ENCODE data around the gene TMEM255A. TPM values are rescaled to one million over a fixed set of nuclear protein-coding genes. Genes with fewer than 3 reads are reported as not detected.

The TMEM255A gene
- total RNA-seq, 1 experiment from 2014 or later: 3.8 TPM

GRCh38 chrX:120270567-120270966, 40.7 kb downstream of the TMEM255A start:
- Histone ChIP-seq H3K9me3 (no peaks in the 10 kb centered on the region), H3K27me3 (replicated peaks; ENCODE audit: control insufficient read depth, insufficient read depth, low read length) (no peaks in the 10 kb centered on the region), H3K36me3 (ENCODE audit: control insufficient read depth, insufficient read depth, low read length) (no peaks in the 10 kb centered on the region), H3K4me3 (ENCODE audit: low read depth, low read length) (no peak overlapping the region), H3K4me1 (no peaks in the 10 kb centered on the region)
- Mint-ChIP-seq H3K4me1 (ENCODE audit: low read depth, unreplicated experiment) (no peaks in the 10 kb centered on the region), H3K27ac (ENCODE audit: unreplicated experiment) (no peak overlapping the region), H3K4me3 (ENCODE audit: unreplicated experiment) (no peak overlapping the region), H3K36me3 (ENCODE audit: insufficient read depth, unreplicated experiment) (no peaks in the 10 kb centered on the region), H3K27me3 (ENCODE audit: insufficient read depth, unreplicated experiment) (no peaks in the 10 kb centered on the region), H3K9me3 (ENCODE audit: unreplicated experiment) (no peaks in the 10 kb centered on the region)
- no peak for TF ChIP-seq CTCF (IDR thresholded peaks at IDR 0.05; ENCODE audit: insufficient read depth in 1 of 2, low read depth in 1 of 2, low read length in 1 of 2, severe bottlenecking in 1 of 2, unreplicated experiment in 1 of 2)
- BruUV-seq (replicated peaks): no TSS peak
- intact Hi-C loops (cut with micrococcal nuclease; ENCODE audit: unreplicated experiment): no loop called here
- ChIA-PET POLR2A (no interaction called here), CTCF (no interaction called here)
- DNase-seq: no peak

GRCh38 chrX:120269373-120270035, 41.8 kb downstream of the TMEM255A start:
- H3K4me3 ChIP-seq (ENCODE audit: low read depth, low read length): no peak overlapping the region
- no peak for TF ChIP-seq CTCF (IDR thresholded peaks at IDR 0.05; ENCODE audit: insufficient read depth in 1 of 2, low read depth in 1 of 2, low read length in 1 of 2, severe bottlenecking in 1 of 2, unreplicated experiment in 1 of 2)
- intact Hi-C loops (cut with micrococcal nuclease; ENCODE audit: unreplicated experiment): no loop called here
- POLR2A ChIA-PET: no interaction called here
- H3K27me3 ChIP-seq (replicated peaks; ENCODE audit: control insufficient read depth, insufficient read depth, low read length): no peaks in the 10 kb centered on the region
- H3K27ac Mint-ChIP-seq (ENCODE audit: unreplicated experiment): no peak overlapping the region
- H3K36me3 ChIP-seq (ENCODE audit: control insufficient read depth, insufficient read depth, low read length): no peaks in the 10 kb centered on the region
- no peak overlapping the region for H3K4me3 Mint-ChIP-seq (ENCODE audit: unreplicated experiment)
- no peaks in the 10 kb centered on the region for H3K36me3 Mint-ChIP-seq (ENCODE audit: insufficient read depth, unreplicated experiment)
- H3K4me1 ChIP-seq: no peaks in the 10 kb centered on the region
- no peaks in the 10 kb centered on the region for H3K4me1 Mint-ChIP-seq (ENCODE audit: low read depth, unreplicated experiment)
- CTCF ChIA-PET: no interaction called here
- H3K9me3 Mint-ChIP-seq (ENCODE audit: unreplicated experiment): no peaks in the 10 kb centered on the region
- no peaks in the 10 kb centered on the region for H3K27me3 Mint-ChIP-seq (ENCODE audit: insufficient read depth, unreplicated experiment)
- H3K9me3 ChIP-seq: no peaks in the 10 kb centered on the region
- no peak for DNase-seq
- BruUV-seq (replicated peaks): no TSS peak

- CTCF ChIA-PET: no interaction called here
- Mint-ChIP-seq H3K4me3 (ENCODE audit: unreplicated experiment) (no peak overlapping the region), H3K36me3 (ENCODE audit: insufficient read depth, unreplicated experiment) (no peaks in the 10 kb centered on the region), H3K27ac (ENCODE audit: unreplicated experiment) (no peak overlapping the region), H3K27me3 (ENCODE audit: insufficient read depth, unreplicated experiment) (no peaks in the 10 kb centered on the region), H3K9me3 (ENCODE audit: unreplicated experiment) (no peaks in the 10 kb centered on the region), H3K4me1 (ENCODE audit: low read depth, unreplicated experiment) (no peaks in the 10 kb centered on the region)
- BruUV-seq (replicated peaks): no TSS peak
- Histone ChIP-seq H3K36me3 (ENCODE audit: control insufficient read depth, insufficient read depth, low read length) (no peaks in the 10 kb centered on the region), H3K9me3 (no peaks in the 10 kb centered on the region), H3K4me3 (ENCODE audit: low read depth, low read length) (no peak overlapping the region), H3K4me1 (no peaks in the 10 kb centered on the region), H3K27me3 (replicated peaks; ENCODE audit: control insufficient read depth, insufficient read depth, low read length) (no peaks in the 10 kb centered on the region)
- POLR2A ChIA-PET: no interaction called here
- no peak for DNase-seq
- TF ChIP-seq CTCF (IDR thresholded peaks at IDR 0.05; ENCODE audit: insufficient read depth in 1 of 2, low read depth in 1 of 2, low read length in 1 of 2, severe bottlenecking in 1 of 2, unreplicated experiment in 1 of 2): no peak
- intact Hi-C loops (cut with micrococcal nuclease; ENCODE audit: unreplicated experiment): no loop called here
Observed at GRCh38 chrX:120264341-120264740, 46.9 kb downstream of the TMEM255A start.
